B cell (primary cell): Measurements from ENCODE around the gene MEIS2.

Source experiments
- EZH2 ChIP-seq: IDR thresholded peaks from 2 replicates; pipeline ENCODE4 v1.6.1; 2012; ENCODE audit warnings: borderline replicate concordance, low read depth, mild to moderate bottlenecking, moderate library complexity, low read length; ENCODE audit not compliant: insufficient read depth, poor library complexity, severe bottlenecking
- TF ChIP-seq, protein P1 (sequence below): fragments of 200-600 bp; IDR thresholded peaks from one replicate; pipeline ENCODE4 v1.8.0; 2022; ENCODE audit warnings: antibody characterized with exemption, mild to moderate bottlenecking

DNA sequence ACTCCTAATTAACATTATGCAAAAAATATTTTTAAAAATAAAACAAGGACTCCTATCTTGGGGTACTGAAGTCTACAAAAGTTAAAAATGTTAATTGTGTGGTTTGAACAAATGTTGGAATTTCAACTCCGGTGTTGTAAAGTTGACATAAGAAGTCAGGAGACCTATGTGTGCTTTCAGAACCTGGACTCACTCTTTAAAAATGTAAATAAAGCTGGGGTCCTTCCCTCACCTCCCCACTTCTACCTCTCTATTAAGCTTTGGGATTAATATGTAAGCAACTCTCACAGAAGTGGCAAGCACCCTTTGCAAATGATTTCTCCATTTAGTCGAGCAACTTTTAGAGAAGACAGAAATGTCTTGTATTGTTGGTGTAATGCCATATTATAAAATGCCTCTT lies 11.9 kb downstream of the MEIS2 start:
- TF ChIP-seq, protein P1, sequence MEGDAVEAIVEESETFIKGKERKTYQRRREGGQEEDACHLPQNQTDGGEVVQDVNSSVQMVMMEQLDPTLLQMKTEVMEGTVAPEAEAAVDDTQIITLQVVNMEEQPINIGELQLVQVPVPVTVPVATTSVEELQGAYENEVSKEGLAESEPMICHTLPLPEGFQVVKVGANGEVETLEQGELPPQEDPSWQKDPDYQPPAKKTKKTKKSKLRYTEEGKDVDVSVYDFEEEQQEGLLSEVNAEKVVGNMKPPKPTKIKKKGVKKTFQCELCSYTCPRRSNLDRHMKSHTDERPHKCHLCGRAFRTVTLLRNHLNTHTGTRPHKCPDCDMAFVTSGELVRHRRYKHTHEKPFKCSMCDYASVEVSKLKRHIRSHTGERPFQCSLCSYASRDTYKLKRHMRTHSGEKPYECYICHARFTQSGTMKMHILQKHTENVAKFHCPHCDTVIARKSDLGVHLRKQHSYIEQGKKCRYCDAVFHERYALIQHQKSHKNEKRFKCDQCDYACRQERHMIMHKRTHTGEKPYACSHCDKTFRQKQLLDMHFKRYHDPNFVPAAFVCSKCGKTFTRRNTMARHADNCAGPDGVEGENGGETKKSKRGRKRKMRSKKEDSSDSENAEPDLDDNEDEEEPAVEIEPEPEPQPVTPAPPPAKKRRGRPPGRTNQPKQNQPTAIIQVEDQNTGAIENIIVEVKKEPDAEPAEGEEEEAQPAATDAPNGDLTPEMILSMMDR = no peak
- no peak for TF ChIP-seq EZH2
